Neuronal stem cell (in vitro differentiated cells): ENCODE measurements around the gene COL8A2.

Experiments
- DNase-seq: peaks from one replicate; pipeline ENCODE4 v3.0.0-alpha.2; 2013; ENCODE audit warnings: low spot score
- H2AFZ ChIP-seq: one replicate; pipeline ENCODE4 v1.6.1; 2013; ENCODE audit warnings: mild to moderate bottlenecking, low read length, inconsistent platforms
- H2AK5ac ChIP-seq: 2 replicates; pipeline ENCODE4 v1.6.1; 2013; ENCODE audit warnings: low read depth, mild to moderate bottlenecking, inconsistent platforms, low read length, moderate library complexity, mixed read lengths
- H2BK120ac ChIP-seq: 2 replicates; pipeline ENCODE4 v1.6.1; 2013; ENCODE audit warnings: low read depth, mild to moderate bottlenecking, inconsistent platforms, low read length, moderate library complexity, mixed read lengths
- H2BK12ac ChIP-seq: one replicate; pipeline ENCODE4 v1.6.1; 2013; ENCODE audit warnings: low read length, inconsistent platforms
- H2BK15ac ChIP-seq: 2 replicates; pipeline ENCODE4 v1.6.1; 2013; ENCODE audit warnings: mild to moderate bottlenecking, low read length, inconsistent platforms, mixed read lengths
- H2BK5ac ChIP-seq: one replicate; pipeline ENCODE4 v1.6.1; 2013; ENCODE audit warnings: inconsistent platforms, mild to moderate bottlenecking, low read length, moderate library complexity
- H3K14ac ChIP-seq: one replicate; pipeline ENCODE4 v1.6.1; 2013; ENCODE audit warnings: low read length, inconsistent platforms
- H3K18ac ChIP-seq: 2 replicates; pipeline ENCODE4 v1.6.1; 2013; ENCODE audit warnings: low read length, inconsistent platforms
- H3K23ac ChIP-seq: 2 replicates; pipeline ENCODE4 v1.6.1; 2013; ENCODE audit warnings: low read depth, mild to moderate bottlenecking, mixed read lengths, low read length, inconsistent platforms; ENCODE audit not compliant: poor library complexity
- H3K27ac ChIP-seq: replicated peaks from 3 replicates; pipeline ENCODE4 v1.5.1; 2013; ENCODE audit warnings: low read length, inconsistent platforms
- H3K27me3 ChIP-seq, 3 experiments: 2 replicates each; pipeline ENCODE4 v1.6.1; 2013; ENCODE audit warnings: low read length in 3 of 3, mild to moderate bottlenecking in 2 of 3, inconsistent platforms in 1 of 3, low read depth in 1 of 3, mixed read lengths in 1 of 3, moderate library complexity in 1 of 3; ENCODE audit not compliant: control insufficient read depth in 3 of 3, insufficient read depth in 3 of 3
- H3K36me3 ChIP-seq, 2 donors: replicated peaks in 1 of 2; 2 replicates each; pipeline ENCODE4 v1.6.1; 2013; ENCODE audit warnings: low read length in 2 of 2; ENCODE audit not compliant: control insufficient read depth in 2 of 2, insufficient read depth in 2 of 2
- H3K4ac ChIP-seq: 2 replicates; pipeline ENCODE4 v1.6.1; 2013; ENCODE audit warnings: inconsistent platforms, mild to moderate bottlenecking, low read length, moderate library complexity
- H3K4me1 ChIP-seq, 2 donors: 1 replicate in 1 of 2; 2 replicates in 1 of 2; pipeline ENCODE4 v1.6.1; 2013; ENCODE audit warnings: low read length in 2 of 2, low read depth in 1 of 2; ENCODE audit not compliant: control insufficient read depth in 2 of 2, insufficient read depth in 1 of 2
- H3K4me2 ChIP-seq: one replicate; pipeline ENCODE4 v1.6.1; 2013; ENCODE audit warnings: mild to moderate bottlenecking, low read length, inconsistent platforms; ENCODE audit not compliant: insufficient read depth, poor library complexity, severe bottlenecking
- H3K4me3 ChIP-seq, 2 donors: 2 replicates each; pipeline ENCODE4 v1.5.1; 2013; ENCODE audit warnings: low read length in 2 of 2, mild to moderate bottlenecking in 2 of 2, inconsistent platforms in 1 of 2, moderate library complexity in 1 of 2
- H3K79me1 ChIP-seq: one replicate; pipeline ENCODE4 v1.6.1; 2013; ENCODE audit warnings: low read depth, mild to moderate bottlenecking, inconsistent platforms, low read length, moderate library complexity
- H3K9ac ChIP-seq: one replicate; pipeline ENCODE4 v1.6.1; 2013; ENCODE audit warnings: mild to moderate bottlenecking, low read depth, low read length, inconsistent platforms; ENCODE audit not compliant: poor library complexity
- H3K9me3 ChIP-seq, 2 donors: replicated peaks in 1 of 2; 2 replicates each; pipeline versions ENCODE3 to v1.6.1; 2013; ENCODE audit warnings: low read length in 2 of 2, mild to moderate bottlenecking in 2 of 2, inconsistent platforms in 1 of 2, low read depth in 1 of 2, mixed read lengths in 1 of 2, moderate library complexity in 1 of 2; ENCODE audit not compliant: control insufficient read depth in 2 of 2, insufficient read depth in 1 of 2
- H4K8ac ChIP-seq: one replicate; pipeline ENCODE4 v1.6.1; 2013; ENCODE audit warnings: low read depth, mild to moderate bottlenecking, inconsistent platforms, low read length, moderate library complexity
- H4K91ac ChIP-seq: one replicate; pipeline ENCODE4 v1.6.1; 2013; ENCODE audit warnings: low read length, low read depth, mild to moderate bottlenecking, inconsistent platforms; ENCODE audit not compliant: poor library complexity
- WGBS, 2 donors: extraction: QIAGEN DNeasy Blood & Tissue Kit; methylation state at CpG; one replicate each; pipeline ENCODE4 v1.1.7; 2013; ENCODE audit warnings: missing lambda C conversion rate in 2 of 2, mixed read lengths in 1 of 2; ENCODE audit not compliant: insufficient read length in 2 of 2, insufficient replicate concordance in 1 of 2; ENCODE audit errors: extremely low coverage in 2 of 2; 5-methylcytosine and 5-hydroxymethylcytosine counted together

The COL8A2 gene

DNA sequence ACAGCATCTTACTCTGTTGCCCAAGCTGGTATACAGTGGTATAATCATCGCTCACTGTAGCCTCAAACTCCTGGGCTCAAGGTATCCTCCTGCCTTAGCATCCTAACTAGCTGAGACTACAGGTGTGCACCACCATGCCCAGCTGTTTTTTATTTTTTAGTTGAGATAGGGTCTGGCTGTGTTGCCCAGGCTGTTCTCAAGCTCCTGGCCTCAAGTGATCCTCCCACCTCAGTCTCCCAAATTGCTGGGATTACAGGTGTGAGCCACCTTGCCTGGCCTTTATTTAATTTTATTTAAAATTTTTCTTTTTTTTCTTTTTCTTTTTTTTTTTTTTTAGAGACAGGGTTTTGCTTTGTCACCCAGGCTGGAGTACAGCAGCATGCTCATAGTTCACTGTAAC lies 40.1 kb upstream of the COL8A2 start:
- Histone ChIP-seq H3K4me1 (peaks cover 17% of the 10 kb centered on the region in 2 donors), H2BK15ac (no peak overlapping the region), H3K4me3 (no peak overlapping the region), H3K79me1 (peaks cover 15% of the 10 kb centered on the region), H3K18ac (no peak overlapping the region), H3K23ac (no peak overlapping the region), H2AFZ (no peak overlapping the region), H3K9me3 (no peaks in the 10 kb centered on the region), H3K36me3 (peaks cover 18 to 84% of the 10 kb centered on the region in 2 donors), H3K4ac (no peak overlapping the region), H3K27me3 (no peaks in the 10 kb centered on the region), H3K4me2 (no peak overlapping the region), H2BK5ac (no peak overlapping the region), H3K9ac (no peak overlapping the region), H2BK12ac (no peak overlapping the region), H4K8ac (no peak overlapping the region), H2BK120ac (no peak overlapping the region), H3K14ac (no peak overlapping the region), H3K27ac (no peak overlapping the region), H4K91ac (no peak overlapping the region), H2AK5ac (no peak overlapping the region)
- no peak for DNase-seq
- no CpG with 5 or more reads among the region's 1 CpG for WGBS, 2 donors

DNA sequence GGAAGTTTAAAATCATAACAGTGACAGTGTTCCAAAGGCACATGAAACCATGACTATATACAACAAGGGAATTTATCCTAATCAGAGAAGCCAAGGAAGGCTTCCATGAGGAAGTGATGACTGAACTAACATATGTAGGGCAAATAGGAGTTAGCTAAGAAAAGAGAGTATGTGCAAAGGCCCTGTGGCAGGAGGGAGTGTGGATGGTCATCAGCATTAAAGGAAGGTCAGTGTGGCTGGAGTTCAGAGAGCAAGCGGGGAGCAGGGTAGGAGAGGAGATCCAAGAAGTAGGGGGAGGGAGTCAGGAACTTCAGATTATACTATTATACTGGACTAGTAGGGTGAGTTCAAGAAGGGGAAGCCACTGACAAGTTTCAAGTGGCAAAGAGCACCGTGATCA lies 39.3 kb upstream of the COL8A2 start:
- H3K4me1 ChIP-seq, result peaks cover 17 to 20% of the 10 kb centered on the region in 2 donors
- no CpG with 5 or more reads among the region's 2 CpGs for WGBS, 2 donors
- no peak overlapping the region for H3K27ac ChIP-seq

DNA sequence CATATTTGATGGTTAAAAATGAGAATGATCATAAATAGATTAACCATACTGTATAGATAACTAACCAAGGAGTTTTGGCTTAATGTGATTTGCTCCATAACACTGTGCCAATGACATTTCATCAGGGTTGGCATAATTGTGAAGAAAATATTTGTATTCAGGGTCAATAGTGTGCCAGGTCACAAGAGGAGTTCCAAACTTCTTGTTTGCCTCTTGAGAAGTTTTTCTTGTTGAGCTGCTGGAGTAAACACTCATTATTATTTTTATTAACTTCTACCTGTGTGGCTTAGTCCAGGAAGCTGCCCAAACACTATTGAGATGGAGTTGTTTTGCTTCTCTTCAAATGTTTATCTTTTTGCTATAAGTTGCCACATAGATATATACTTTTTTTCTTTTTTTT lies 38.4 kb upstream of the COL8A2 start:
- Histone ChIP-seq H3K4me2 (no peak overlapping the region), H3K14ac (no peak overlapping the region), H3K9me3 (no peaks in the 10 kb centered on the region), H2AK5ac (no peak overlapping the region), H3K9ac (no peak overlapping the region), H3K4me1 (peaks cover 19 to 20% of the 10 kb centered on the region in 2 donors), H4K91ac (no peak overlapping the region), H3K27me3 (no peaks in the 10 kb centered on the region), H3K4me3 (no peak overlapping the region), H3K4ac (no peak overlapping the region), H2BK12ac (no peak overlapping the region), H2BK120ac (no peak overlapping the region), H3K27ac (no peak overlapping the region), H3K36me3 (peaks cover 23 to 87% of the 10 kb centered on the region in 2 donors), H2BK15ac (no peak overlapping the region), H4K8ac (no peak overlapping the region), H3K23ac (no peak overlapping the region), H2BK5ac (no peak overlapping the region), H3K79me1 (peaks cover 15% of the 10 kb centered on the region), H3K18ac (no peak overlapping the region), H2AFZ (no peak overlapping the region)
- DNase-seq, result no peak

More for the DNA sequence above, 39.3 kb upstream of the COL8A2 start:
- Histone ChIP-seq H3K36me3 (peaks cover 24 to 84% of the 10 kb centered on the region in 2 donors), H3K23ac (no peak overlapping the region), H3K14ac (no peak overlapping the region), H2BK5ac (no peak overlapping the region), H3K27me3 (no peaks in the 10 kb centered on the region), H2AFZ (no peak overlapping the region), H2BK12ac (no peak overlapping the region), H3K4ac (no peak overlapping the region), H2BK15ac (no peak overlapping the region), H4K8ac (no peak overlapping the region), H3K4me3 (no peak overlapping the region), H3K4me2 (no peak overlapping the region), H2AK5ac (no peak overlapping the region), H4K91ac (no peak overlapping the region), H3K9me3 (no peaks in the 10 kb centered on the region), H3K79me1 (peaks cover 13% of the 10 kb centered on the region), H3K18ac (no peak overlapping the region), H3K9ac (no peak overlapping the region), H2BK120ac (no peak overlapping the region)
- DNase-seq, result no peak

DNA sequence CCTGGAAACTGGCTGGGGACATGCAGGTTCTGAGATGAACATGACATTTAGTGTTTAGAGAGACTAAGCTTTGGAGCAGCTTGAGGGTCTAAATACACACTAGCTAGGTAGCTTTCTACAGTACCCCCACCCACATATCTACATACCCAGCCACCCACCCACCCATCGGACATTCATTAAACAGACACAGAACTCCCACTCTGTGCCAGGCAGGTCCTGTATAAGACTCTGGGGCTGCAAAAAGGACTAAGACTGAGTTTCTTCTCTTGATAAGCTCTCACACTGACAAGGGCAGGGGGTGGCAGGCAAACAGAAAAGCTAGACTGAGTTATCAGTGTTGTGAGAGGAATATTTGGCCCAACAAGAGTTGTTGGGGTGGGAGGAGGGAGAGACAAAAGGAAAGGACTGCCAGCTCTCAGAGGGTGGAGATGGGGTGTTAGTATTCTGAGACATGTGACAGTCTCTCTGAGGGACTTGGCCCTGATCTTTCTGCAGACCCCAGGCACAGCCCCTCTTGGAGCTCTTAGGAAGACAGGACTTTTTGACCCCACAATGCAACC lies 37.7 kb upstream of the COL8A2 start:
- no peak for DNase-seq
- H3K4ac ChIP-seq, result no peak overlapping the region
- H3K4me2 ChIP-seq, result no peak overlapping the region
- no peak overlapping the region for H3K18ac ChIP-seq
- no peak overlapping the region for H2BK12ac ChIP-seq
- H3K4me3 ChIP-seq, result no peak overlapping the region
- H4K91ac ChIP-seq, result no peak overlapping the region
- H3K27me3 ChIP-seq, result no peaks in the 10 kb centered on the region
- no peak overlapping the region for H4K8ac ChIP-seq
- H3K79me1 ChIP-seq, result peaks cover 16% of the 10 kb centered on the region
- no peak overlapping the region for H2BK15ac ChIP-seq
- H3K27ac ChIP-seq, result no peak overlapping the region
- no peak overlapping the region for H3K23ac ChIP-seq
- H2BK5ac ChIP-seq, result no peak overlapping the region
- no peaks in the 10 kb centered on the region for H3K9me3 ChIP-seq
- WGBS, 2 donors, result no CpG with 5 or more reads among the region's 1 CpG
- no peak overlapping the region for H3K14ac ChIP-seq
- H2AFZ ChIP-seq, result no peak overlapping the region
- H2AK5ac ChIP-seq, result no peak overlapping the region
- no peak overlapping the region for H3K9ac ChIP-seq
- H3K4me1 ChIP-seq, result peaks cover 25 to 27% of the 10 kb centered on the region in 2 donors
- peaks cover 23 to 88% of the 10 kb centered on the region in 2 donors for H3K36me3 ChIP-seq
- no peak overlapping the region for H2BK120ac ChIP-seq
